CD14-positive monocyte (primary cell): Measurements from ENCODE around the gene SLC22A5. TPM values are rescaled to one million over a fixed set of nuclear protein-coding genes. Genes with fewer than 3 reads are reported as not detected.

Source experiments
- DNase-seq, 3 donors: peaks; one replicate each; pipeline ENCODE4 v3.0.0-alpha.2; 2011 to 2022
- H2AFZ ChIP-seq: 2 replicates; pipeline ENCODE4 v1.6.0; 2012; ENCODE audit warnings: mild to moderate bottlenecking, low read depth, low read length, inconsistent platforms; ENCODE audit not compliant: insufficient read depth, poor library complexity, severe bottlenecking
- H3K27ac ChIP-seq, 2 donors: 1 replicate in 1 of 2; 2 replicates in 1 of 2; pipeline ENCODE4 v1.5.1; 2012 to 2013; ENCODE audit warnings: low read length in 2 of 2, control low read depth in 1 of 2, inconsistent platforms in 1 of 2, low read depth in 1 of 2, mild to moderate bottlenecking in 1 of 2
- H3K27me3 ChIP-seq, 2 donors: one replicate each; pipeline versions ENCODE4 v1.6.0 to v1.6.1; 2011 to 2013; ENCODE audit warnings: low read length in 2 of 2; ENCODE audit not compliant: control insufficient read depth in 2 of 2, insufficient read depth in 2 of 2
- H3K36me3 ChIP-seq, 2 donors: replicated peaks in 1 of 2; 1 replicate in 1 of 2; 2 replicates in 1 of 2; pipeline versions ENCODE4 v1.5.1 to v1.6.1; 2012 to 2013; ENCODE audit warnings: low read length in 2 of 2, control low read depth in 1 of 2, inconsistent platforms in 1 of 2, mild to moderate bottlenecking in 1 of 2; ENCODE audit not compliant: insufficient read depth in 2 of 2, control insufficient read depth in 1 of 2
- H3K4me1 ChIP-seq, 2 donors: 1 replicate in 1 of 2; 2 replicates in 1 of 2; pipeline versions ENCODE4 v1.5.1 to v1.6.1; 2012 to 2013; ENCODE audit warnings: low read length in 2 of 2, control low read depth in 1 of 2, inconsistent platforms in 1 of 2, mild to moderate bottlenecking in 1 of 2, moderate library complexity in 1 of 2; ENCODE audit not compliant: insufficient read depth in 2 of 2, control insufficient read depth in 1 of 2
- H3K4me2 ChIP-seq: replicated peaks from 2 replicates; pipeline ENCODE3; 2012; ENCODE audit warnings: low read length, moderate library complexity, mild to moderate bottlenecking; ENCODE audit not compliant: poor library complexity, severe bottlenecking; ENCODE audit errors: extremely low read depth
- H3K4me3 ChIP-seq, 3 experiments: fragments of 200-600 bp in 1 of 3; sonication (generic) in 1 of 3; replicated peaks in 1 of 3; 1 replicate in 2 of 3; 2 replicates in 1 of 3; pipeline ENCODE4 v1.5.1; 2011 to 2013; ENCODE audit warnings: low read length in 3 of 3, mild to moderate bottlenecking in 3 of 3, control low read depth in 2 of 3, low read depth in 2 of 3, inconsistent platforms in 1 of 3, moderate library complexity in 1 of 3
- H3K79me2 ChIP-seq: 2 replicates; pipeline ENCODE4 v1.6.0; 2012; ENCODE audit warnings: mild to moderate bottlenecking, control low read depth, inconsistent platforms, low read length, moderate library complexity; ENCODE audit not compliant: insufficient read depth
- H3K9ac ChIP-seq: 2 replicates; pipeline ENCODE4 v1.6.0; 2017; ENCODE audit warnings: low read length, mild to moderate bottlenecking; ENCODE audit not compliant: insufficient read depth, poor library complexity, severe bottlenecking
- H3K9me3 ChIP-seq, 2 donors: replicated peaks in 1 of 2; 1 replicate in 1 of 2; 2 replicates in 1 of 2; pipeline versions ENCODE4 v1.5.1 to v1.6.1; 2012 to 2013; ENCODE audit warnings: low read length in 2 of 2, control low read depth in 1 of 2; ENCODE audit not compliant: control insufficient read depth in 1 of 2, insufficient read depth in 1 of 2
- H4K20me1 ChIP-seq: 2 replicates; pipeline ENCODE4 v1.6.0; 2012; ENCODE audit warnings: mild to moderate bottlenecking, low read length, control low read depth, moderate library complexity; ENCODE audit not compliant: insufficient read depth
- H3K27ac Mint-ChIP-seq, 7 donors: one replicate each; pipeline ENCODE4 v1.8.0; 2020; ENCODE audit warnings: mild to moderate bottlenecking in 7 of 7, mixed read lengths in 7 of 7, moderate library complexity in 6 of 7, inconsistent platforms in 2 of 7
- H3K27me3 Mint-ChIP-seq, 3 donors: one replicate each; pipeline ENCODE4 v1.8.0; 2021 to 2022; ENCODE audit warnings: low read depth in 3 of 3, mild to moderate bottlenecking in 3 of 3, mixed read lengths in 3 of 3, moderate library complexity in 3 of 3, inconsistent platforms in 1 of 3
- H3K36me3 Mint-ChIP-seq, 2 donors: one replicate each; pipeline ENCODE4 v1.8.0; 2020; ENCODE audit warnings: mixed read lengths in 2 of 2, inconsistent platforms in 1 of 2, mild to moderate bottlenecking in 1 of 2
- H3K4me1 Mint-ChIP-seq: one replicate; pipeline ENCODE4 v1.8.0; 2020; ENCODE audit warnings: mild to moderate bottlenecking, mixed read lengths
- H3K4me3 Mint-ChIP-seq, 2 donors: one replicate each; pipeline ENCODE4 v1.8.0; 2020; ENCODE audit warnings: mild to moderate bottlenecking in 2 of 2, mixed read lengths in 2 of 2, moderate library complexity in 1 of 2
- H3K9me3 Mint-ChIP-seq, 7 donors: one replicate each; pipeline ENCODE4 v1.8.0; 2020 to 2022; ENCODE audit warnings: mixed read lengths in 7 of 7, mild to moderate bottlenecking in 6 of 7, moderate library complexity in 6 of 7, inconsistent platforms in 2 of 7
- CTCF ChIP-seq: fragments of 200-600 bp; IDR thresholded peaks from one replicate; pipeline ENCODE4 v1.8.0; 2022; ENCODE audit warnings: antibody characterized with exemption, mild to moderate bottlenecking
- WGBS: methylation state at CpG from one replicate; pipeline ENCODE4 v1.1.5; 2013; ENCODE audit warnings: missing lambda C conversion rate; ENCODE audit not compliant: insufficient coverage; 5-methylcytosine and 5-hydroxymethylcytosine counted together
- intact Hi-C, 2 donors: fragments of 100-400 bp; cut with micrococcal nuclease; formaldehyde crosslinking; loops; one replicate each; pipeline versions ENCODE4 v1.15.0 to v1.15.1; 2023
- polyA plus RNA-seq, 3 donors: library from polyadenylated mRNA; depleted of rRNA in 1 of 3; unstranded in 2 of 3; stranded (reverse) in 1 of 3; fragments of 300-500 nt in 2 of 3; fragments of >200 nt in 1 of 3; fragmentation: Illumina TruSeq in 2 of 3; gene quantifications; 1 replicate in 2 of 3; 2 replicates in 1 of 3; pipeline ENCODE4 v1.2.3, GENCODE V29; 2012 to 2021

SLC22A5 gene
- polyA plus RNA-seq, 3 donors, result 2.4 to 14.6 (median 3.5) TPM

GRCh38 chr5:132364319-132364718, 5.2 kb upstream of the SLC22A5 start:
- intact Hi-C loops, result loop anchor here in 1 of 2 donors (5.0 kb wide), 1 partner anchor 67 kb away; no protein-coding TSS in a partner anchor
- no peak for TF ChIP-seq CTCF
- Mint-ChIP-seq H3K36me3 (peaks cover 0 to 6% of the 10 kb centered on the region in 2 donors), H3K9me3 (no peaks in the 10 kb centered on the region), H3K4me1 (peaks cover 25% of the 10 kb centered on the region), H3K4me3 (no peak overlapping the region), H3K27ac (peak overlapping the region; percentile 86 to 96 (median 96)), H3K27me3 (no peaks in the 10 kb centered on the region)
- peak; percentile 90 to 98 (median 95) for DNase-seq
- no peak overlapping the region for H3K9ac ChIP-seq
- H3K4me2 ChIP-seq, result no peak overlapping the region
- no peak overlapping the region for H2AFZ ChIP-seq
- no peaks in the 10 kb centered on the region for H4K20me1 ChIP-seq
- H3K4me1 ChIP-seq, result peaks cover 20 to 26% of the 10 kb centered on the region in 2 donors
- H3K4me3 ChIP-seq, result no peak overlapping the region
- H3K9me3 ChIP-seq, result no peaks in the 10 kb centered on the region
- H3K27me3 ChIP-seq, result no peaks in the 10 kb centered on the region
- WGBS, result 0% methylated on average over 1 of the region's 1 CpG
- no peaks in the 10 kb centered on the region for H3K36me3 ChIP-seq
- H3K27ac ChIP-seq, result peak overlapping the region; percentile 75 to 85
- no peaks in the 10 kb centered on the region for H3K79me2 ChIP-seq

- Mint-ChIP-seq H3K27ac (peak overlapping the region in 6 of 7 donors; percentile 86 to 96 (median 96)), H3K9me3 (no peaks in the 10 kb centered on the region), H3K4me1 (peaks cover 25% of the 10 kb centered on the region), H3K4me3 (no peak overlapping the region), H3K27me3 (no peaks in the 10 kb centered on the region), H3K36me3 (peaks cover 0 to 6% of the 10 kb centered on the region in 2 donors)
- no peak for DNase-seq
- H3K9me3 ChIP-seq, result no peaks in the 10 kb centered on the region
- H3K4me3 ChIP-seq, result no peak overlapping the region
- TF ChIP-seq CTCF, result no peak
- H3K36me3 ChIP-seq, result no peaks in the 10 kb centered on the region
- peaks cover 2% of the 10 kb centered on the region for H3K79me2 ChIP-seq
- no peak overlapping the region for H2AFZ ChIP-seq
- no peak overlapping the region for H3K9ac ChIP-seq
- WGBS, result 93% methylated on average over 3 of the region's 6 CpGs
- peak overlapping the region in 1 of 2 donors; percentile 85 for H3K27ac ChIP-seq
- no peak overlapping the region for H3K4me2 ChIP-seq
- H3K27me3 ChIP-seq, result no peaks in the 10 kb centered on the region
- peaks cover 21 to 31% of the 10 kb centered on the region in 2 donors for H3K4me1 ChIP-seq
- H4K20me1 ChIP-seq, result no peaks in the 10 kb centered on the region
- intact Hi-C loops, result no loop called here
These were observed 4.3 kb upstream of the SLC22A5 start for GRCh38 chr5:132365213-132365612.
